ENCODE results near the gene PON1.

Gene PON1

DNA sequence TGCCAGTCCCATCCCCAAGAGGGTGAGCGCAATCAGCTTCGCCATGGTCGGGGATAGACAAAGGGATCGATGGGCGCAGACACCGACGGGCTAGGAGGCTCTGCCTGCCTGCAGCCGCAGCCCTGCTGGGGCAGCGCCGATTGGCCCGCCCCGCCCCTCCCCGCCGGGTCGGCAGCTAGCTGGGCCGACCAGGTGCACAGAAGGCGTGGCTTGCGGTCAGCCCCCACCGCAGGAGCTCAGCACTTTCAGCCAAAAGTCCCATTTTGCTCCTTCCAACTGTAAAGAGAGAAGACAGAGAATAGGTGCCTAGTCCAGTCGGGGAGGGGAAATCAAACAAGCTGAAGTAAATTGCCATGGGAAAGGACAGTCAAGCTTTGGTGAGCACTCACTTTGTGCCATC, at the start of gene PON1:
TSS of gene PON1 (minus strand) at position 102 of the 400 bp plus-strand sequence. CDS start at position 45, 57 bp downstream.
- DNase-seq, result peak; percentile 21

- DNase-seq, result no peak
These were observed 49.0 kb upstream of the PON1 start for GRCh38 chr7:95373323-95373722.

DNA sequence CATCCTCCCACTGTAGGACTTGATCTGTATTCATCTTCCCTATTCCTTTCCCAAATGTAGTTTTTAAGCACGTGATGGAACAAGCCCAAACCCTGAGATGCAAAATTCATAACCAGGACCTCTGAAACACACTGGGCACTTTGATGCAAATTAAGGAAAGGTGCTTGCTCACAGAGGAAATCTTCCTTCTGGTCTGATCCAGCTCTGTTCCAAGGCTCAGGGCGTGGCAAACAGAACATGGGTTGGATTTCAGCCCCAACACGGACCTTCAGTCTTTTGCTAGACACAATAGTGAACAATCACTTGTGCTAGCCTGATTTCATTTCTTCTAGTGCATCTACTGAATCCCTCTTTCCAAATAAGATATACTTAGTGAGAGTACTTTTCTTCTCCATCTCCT, 43.9 kb upstream of the PON1 start:
- DNase-seq, result no peak

GRCh38 chr7:95367606-95368005, 43.3 kb upstream of the PON1 start:
- DNase-seq, result no peak

DNA sequence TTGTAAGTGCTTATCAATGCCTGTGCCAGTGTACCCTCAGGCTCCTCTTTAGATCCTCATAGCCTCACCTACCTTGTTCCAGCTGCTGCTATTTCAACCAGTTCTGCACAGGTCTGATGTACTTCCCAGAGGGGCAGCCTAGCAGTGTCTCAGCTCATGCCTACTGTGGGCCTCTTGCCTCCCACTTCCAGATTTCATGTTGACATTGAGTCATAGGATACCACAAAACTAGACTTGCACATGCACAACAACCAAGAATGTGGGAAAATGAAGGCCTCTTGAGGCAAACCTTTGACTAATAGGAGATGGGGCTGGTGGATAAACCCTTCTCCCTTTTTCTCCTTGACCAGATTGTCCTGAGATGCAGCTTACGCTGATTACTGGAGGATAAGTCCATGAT, 40.8 kb upstream of the PON1 start:
- no peak for DNase-seq

DNA sequence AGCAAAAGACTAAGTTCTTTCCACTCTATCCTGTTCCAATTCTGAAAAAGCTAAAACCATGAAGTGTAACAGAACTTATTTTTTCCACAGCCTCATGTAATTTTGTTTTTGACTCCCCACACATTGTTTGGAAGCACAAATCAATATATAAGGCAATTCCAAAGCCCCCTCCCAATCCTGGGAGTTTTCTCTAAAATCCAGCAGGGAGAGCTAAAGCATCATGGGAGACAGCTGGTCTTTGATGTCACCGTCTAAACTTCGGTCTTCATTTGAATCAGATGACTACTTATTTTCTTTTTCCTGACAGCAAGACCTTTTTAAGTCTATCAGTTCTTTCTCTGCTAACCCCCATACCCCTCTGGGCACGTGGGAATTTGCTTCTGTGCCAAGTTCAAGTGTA, 33.3 kb upstream of the PON1 start:
- DNase-seq, result no peak

GRCh38 chr7:95342642-95343307, 18.4 kb upstream of the PON1 start:
- DNase-seq, result no peak

DNA sequence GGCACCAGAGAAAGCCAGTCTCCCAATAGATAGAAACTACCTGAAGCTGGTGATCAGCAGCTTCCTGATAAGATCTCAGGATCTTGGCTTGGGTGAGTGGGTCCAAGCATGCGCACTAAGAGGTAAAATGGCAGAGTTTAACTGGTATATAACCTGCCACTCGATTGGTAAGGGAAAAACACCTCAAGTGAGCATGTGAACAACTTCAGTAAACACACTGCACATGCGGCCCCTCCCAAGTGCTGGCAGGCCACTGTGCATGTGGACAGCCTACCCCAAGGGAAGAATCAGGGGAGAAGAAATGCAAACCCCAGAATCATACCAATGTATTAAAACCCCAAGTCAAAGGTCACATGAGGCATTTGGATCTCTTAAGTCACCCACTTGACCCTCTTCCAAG, 17.7 kb upstream of the PON1 start:
- DNase-seq, result no peak

DNA sequence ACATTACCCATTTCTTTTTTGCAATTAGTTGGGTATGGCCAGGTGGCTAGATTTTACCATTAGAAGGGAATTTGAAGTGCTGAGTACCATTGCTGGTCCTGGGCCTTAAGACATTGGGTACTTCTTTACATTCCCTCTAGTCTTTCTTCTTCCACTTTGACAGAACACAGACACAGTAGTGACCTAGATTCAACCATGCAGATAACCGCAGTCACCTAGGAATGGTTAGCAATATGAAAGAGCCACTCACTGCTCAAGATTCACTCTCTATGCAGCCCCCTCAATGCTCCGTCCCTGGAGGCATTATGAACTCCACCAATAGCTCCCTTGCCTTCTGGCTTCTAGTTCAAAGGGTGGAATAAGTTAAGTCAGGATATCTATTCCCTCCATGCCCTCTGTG, 16.2 kb upstream of the PON1 start:
- no peak for DNase-seq

DNA sequence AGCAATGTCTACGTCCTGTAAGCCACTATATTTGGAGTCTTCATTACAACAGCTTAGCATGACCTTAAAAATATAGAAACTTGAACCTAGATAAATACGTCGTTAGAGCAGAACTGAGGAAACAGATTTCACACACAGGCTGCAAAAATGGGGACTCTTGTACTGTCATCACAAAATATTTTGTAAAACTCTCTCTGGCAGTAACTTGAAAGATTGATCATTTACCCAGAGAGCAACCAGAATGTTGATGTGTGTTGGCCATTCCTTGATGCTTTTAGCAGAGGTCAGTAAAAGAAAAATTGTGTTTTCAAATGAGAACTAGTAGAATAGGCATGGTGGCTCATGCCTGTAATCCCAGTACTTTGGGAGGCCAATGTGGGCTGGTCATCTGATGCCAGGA, 14.5 kb upstream of the PON1 start:
- no peak for DNase-seq

- DNase-seq, result no peak
These were observed 10.8 kb upstream of the PON1 start for GRCh38 chr7:95335093-95335492.

GRCh38 chr7:95334447-95334846, 10.1 kb upstream of the PON1 start:
- no peak for DNase-seq

DNA sequence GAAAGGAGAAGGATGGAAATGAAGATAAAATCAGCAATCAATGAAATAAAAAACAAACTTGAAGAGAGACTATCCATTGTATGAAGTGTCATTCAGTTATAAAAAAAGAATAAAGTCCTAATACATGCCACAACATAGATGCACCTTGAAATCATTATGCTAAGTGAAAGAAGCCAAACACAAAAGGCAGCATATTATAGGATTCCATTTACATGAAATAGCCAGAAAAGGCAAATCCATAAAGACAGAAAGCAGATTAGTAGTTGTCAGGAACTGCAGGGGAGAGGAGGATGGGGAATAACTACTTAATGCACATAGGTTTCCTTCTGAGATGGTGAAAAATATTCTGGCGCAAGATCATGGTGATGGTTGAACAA, 6.6 kb upstream of the PON1 start:
- no peak for DNase-seq

DNA sequence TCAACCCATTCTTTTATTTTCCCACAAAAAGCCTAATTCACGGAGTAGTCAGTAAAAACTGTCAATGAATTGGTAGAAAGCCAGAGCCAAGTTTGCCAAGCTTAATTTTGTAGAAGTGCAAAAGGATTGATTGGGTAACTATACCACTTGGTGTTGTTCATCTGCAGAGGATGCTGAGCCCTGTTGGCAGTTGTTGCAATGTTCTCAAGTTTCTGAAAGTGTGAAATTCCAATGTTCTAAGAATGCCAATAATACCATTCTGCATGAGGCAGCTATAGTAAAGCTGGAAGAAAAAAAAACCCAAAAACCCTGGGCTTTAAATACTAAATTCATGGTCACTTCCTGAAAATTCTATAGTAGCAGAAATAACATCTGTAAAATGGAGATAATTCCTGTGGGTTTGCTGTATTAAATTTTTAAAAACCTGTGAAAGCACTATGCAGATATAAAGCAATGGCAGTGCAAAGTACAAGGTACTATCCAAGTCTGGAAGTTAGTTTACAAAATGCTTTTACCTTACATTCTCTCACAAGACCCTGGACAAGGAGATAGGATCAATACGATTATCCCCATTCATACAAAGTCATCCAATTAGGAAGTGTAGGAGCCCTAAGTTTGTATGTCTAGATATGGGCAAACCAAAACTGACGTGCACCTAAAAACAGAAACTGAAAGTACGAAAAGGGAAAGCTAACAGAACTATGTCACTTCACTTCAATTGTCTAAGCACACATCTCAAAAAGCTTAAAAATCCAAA, 6.0 kb upstream of the PON1 start:
- peak; percentile 31 for DNase-seq

- no peak for DNase-seq
These were observed 3.0 kb upstream of the PON1 start for GRCh38 chr7:95327356-95327755.

DNA sequence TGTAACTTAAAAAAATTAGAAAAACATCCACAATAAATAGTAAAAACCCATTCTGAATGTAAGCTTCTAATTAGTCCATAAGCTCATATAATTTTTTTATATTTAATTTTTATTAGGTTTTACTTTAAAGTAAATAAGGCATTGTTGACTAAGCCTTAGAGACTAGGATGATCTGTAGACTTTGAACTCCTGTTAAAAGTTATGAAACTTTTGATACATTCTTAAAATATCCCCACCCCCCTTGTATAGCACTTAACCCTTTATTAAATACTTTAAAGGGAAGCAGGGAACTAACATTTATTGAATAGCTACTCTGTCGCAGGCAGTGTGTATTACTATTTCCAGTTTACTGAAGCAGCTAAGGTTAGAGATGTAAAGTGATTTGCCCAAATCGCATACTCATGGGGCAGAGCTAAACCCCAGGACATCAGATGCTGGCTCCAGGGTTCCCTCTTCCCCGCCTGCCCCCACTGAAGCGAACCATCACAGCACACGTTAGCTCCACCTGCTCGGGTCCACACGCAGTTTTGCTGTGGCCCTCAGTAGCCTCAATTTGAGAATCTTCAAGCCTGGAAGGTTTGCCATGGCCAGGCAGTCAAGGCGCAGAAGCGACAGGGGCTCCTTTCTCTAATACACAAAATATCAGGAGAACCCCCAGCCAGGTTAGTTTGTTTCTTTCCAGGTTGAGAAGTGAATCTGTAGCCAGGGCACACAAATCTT, 762 bp downstream of the PON1 start:
- no peak for DNase-seq

- DNase-seq, result no peak
These were observed 1.5 kb downstream of the PON1 start for GRCh38 chr7:95322854-95323253.

DNA sequence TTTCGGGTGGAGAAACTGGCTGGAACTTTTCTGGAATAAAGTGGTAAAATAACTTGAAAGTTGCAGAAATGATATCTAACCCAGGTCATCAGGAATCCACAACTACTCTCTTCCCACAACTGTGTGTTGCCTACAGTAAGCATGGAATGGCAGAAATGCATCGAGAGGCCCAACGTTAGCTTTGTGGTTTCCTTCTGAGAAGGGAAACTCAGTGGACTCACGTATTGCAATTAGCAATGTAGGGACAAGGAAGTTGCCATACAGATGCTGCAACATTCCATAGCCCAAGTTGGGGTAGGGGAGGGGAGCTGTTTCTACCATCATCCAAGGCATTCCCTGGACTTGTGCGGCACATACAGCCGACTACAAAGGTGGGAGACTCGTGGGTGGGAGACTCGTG, 1.9 kb downstream of the PON1 start:
- DNase-seq, result no peak

GRCh38 chr7:95321720-95322119, 2.6 kb downstream of the PON1 start:
- DNase-seq, result no peak

GRCh38 chr7:95320651-95321050, 3.7 kb downstream of the PON1 start:
- DNase-seq, result no peak

DNA sequence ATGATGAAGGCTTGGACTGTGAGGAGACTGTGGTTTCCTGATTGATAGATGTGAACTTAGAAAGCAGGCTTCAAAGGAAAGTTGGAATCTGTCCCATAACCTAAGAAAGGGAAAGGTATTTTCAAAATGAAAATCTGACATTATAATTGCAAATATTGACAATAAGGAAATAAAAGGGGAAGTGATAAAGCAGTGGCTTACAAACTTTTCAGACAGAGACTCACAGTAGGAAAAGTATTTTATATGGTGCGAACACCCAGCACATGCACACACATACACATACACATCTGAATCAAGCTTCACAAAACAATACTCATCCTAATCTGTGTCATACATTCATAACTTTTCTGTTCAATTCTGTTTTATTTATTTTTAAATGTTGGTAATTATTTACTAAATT, 4.8 kb downstream of the PON1 start:
- DNase-seq, result no peak

- DNase-seq, result no peak
These were observed 5.7 kb downstream of the PON1 start for GRCh38 chr7:95318501-95319100.

DNA sequence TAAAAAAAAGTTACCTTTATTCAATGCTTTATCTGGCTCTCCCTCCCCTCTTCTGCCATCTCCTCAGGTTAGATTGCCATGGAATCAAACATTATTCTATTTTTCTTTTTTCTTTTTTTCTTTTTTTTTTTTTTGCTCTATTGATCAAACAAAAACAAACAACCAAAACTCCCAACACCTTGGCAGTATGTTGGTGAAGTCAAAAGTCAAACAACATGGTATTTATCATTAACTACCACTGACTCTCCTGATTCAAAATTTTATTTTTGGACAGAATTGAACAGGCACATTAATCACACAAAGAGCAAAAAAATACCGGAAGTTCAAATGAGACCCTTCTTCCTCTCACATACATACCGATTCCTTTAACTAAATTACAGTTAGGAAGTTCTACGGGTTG, 6.4 kb downstream of the PON1 start:
- DNase-seq, result no peak

GRCh38 chr7:95317546-95317945, 6.8 kb downstream of the PON1 start:
- DNase-seq, result no peak

Data from right hindlimb (tissue), 1 donor.